Parathyroid adenoma (tissue), 2 donors: Measurements from ENCODE around the gene KRT16.
"Not testable (repeated sequence)": the region's sequence is repeated elsewhere in the genome, so short reads cannot be mapped to it uniquely, and the experiment has no call there.

Source experiments
- H2AFZ ChIP-seq: fragments of 300-600 bp; sonication (generic); one replicate; pipeline ENCODE4 v1.7.0; 2017; ENCODE audit warnings: antibody characterized with exemption, mild to moderate bottlenecking
- H3K27ac ChIP-seq: fragments of 300-600 bp; sonication (generic); one replicate; pipeline ENCODE4 v1.7.0; 2017
- H3K27me3 ChIP-seq: fragments of 300-600 bp; sonication (generic); one replicate; pipeline ENCODE4 v1.7.0; 2017; ENCODE audit warnings: low read length; ENCODE audit not compliant: control insufficient read depth, insufficient read depth
- H3K36me3 ChIP-seq: fragments of 300-600 bp; sonication (generic); one replicate; pipeline ENCODE4 v1.7.0; 2017; ENCODE audit warnings: low read length; ENCODE audit not compliant: control insufficient read depth, insufficient read depth
- H3K4me1 ChIP-seq: fragments of 300-600 bp; sonication (generic); one replicate; pipeline ENCODE4 v1.7.0; 2017; ENCODE audit warnings: control low read depth
- H3K4me2 ChIP-seq: fragments of 300-600 bp; sonication (generic); one replicate; pipeline ENCODE4 v1.7.0; 2017; ENCODE audit warnings: low read length
- H3K4me3 ChIP-seq: fragments of 300-600 bp; sonication (generic); one replicate; pipeline ENCODE4 v1.7.0; 2017; ENCODE audit warnings: low read depth, low read length
- H3K79me2 ChIP-seq: fragments of 300-600 bp; sonication (generic); one replicate; pipeline ENCODE4 v1.7.0; 2017; ENCODE audit warnings: control low read depth
- H3K9ac ChIP-seq: fragments of 300-600 bp; sonication (generic); one replicate; pipeline ENCODE4 v1.7.0; 2017; ENCODE audit warnings: mild to moderate bottlenecking
- H3K9me3 ChIP-seq: fragments of 300-600 bp; sonication (generic); one replicate; pipeline ENCODE4 v1.7.0; 2017; ENCODE audit warnings: low read length; ENCODE audit not compliant: control insufficient read depth
- TF ChIP-seq, protein P1 (sequence below): fragments of 300-600 bp; sonication (generic); IDR thresholded peaks from one replicate; pipeline ENCODE4 v1.7.0; 2017; ENCODE audit warnings: antibody characterized with exemption, mild to moderate bottlenecking
- donor health status: primary hyperparathyroidism.

The KRT16 gene

DNA sequence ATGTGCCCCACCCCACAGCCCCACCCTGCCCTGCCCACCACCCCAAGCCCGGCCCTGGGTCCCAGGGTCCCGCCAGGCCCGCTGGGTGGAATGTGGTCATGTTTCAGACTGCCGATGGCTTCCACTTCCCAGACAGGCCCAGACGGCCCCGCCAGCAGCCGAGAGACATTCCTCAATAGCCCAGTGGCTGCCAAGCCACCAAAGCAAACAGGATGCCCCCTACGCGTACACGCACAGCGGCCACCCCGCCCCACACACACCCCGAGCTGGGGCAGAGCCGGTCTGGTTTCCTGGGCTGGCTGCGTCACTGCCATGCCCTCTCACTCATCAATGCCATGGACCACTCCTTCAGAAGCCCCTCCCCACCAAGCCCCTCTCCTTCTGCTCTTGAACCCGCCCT, 13.0 kb upstream of the KRT16 start:
- H2AFZ ChIP-seq, result no peak overlapping the region
- TF ChIP-seq, protein P1, sequence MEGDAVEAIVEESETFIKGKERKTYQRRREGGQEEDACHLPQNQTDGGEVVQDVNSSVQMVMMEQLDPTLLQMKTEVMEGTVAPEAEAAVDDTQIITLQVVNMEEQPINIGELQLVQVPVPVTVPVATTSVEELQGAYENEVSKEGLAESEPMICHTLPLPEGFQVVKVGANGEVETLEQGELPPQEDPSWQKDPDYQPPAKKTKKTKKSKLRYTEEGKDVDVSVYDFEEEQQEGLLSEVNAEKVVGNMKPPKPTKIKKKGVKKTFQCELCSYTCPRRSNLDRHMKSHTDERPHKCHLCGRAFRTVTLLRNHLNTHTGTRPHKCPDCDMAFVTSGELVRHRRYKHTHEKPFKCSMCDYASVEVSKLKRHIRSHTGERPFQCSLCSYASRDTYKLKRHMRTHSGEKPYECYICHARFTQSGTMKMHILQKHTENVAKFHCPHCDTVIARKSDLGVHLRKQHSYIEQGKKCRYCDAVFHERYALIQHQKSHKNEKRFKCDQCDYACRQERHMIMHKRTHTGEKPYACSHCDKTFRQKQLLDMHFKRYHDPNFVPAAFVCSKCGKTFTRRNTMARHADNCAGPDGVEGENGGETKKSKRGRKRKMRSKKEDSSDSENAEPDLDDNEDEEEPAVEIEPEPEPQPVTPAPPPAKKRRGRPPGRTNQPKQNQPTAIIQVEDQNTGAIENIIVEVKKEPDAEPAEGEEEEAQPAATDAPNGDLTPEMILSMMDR, result no peak
- H3K79me2 ChIP-seq, result no peaks in the 10 kb centered on the region
- H3K36me3 ChIP-seq, result no peaks in the 10 kb centered on the region
- H3K27ac ChIP-seq, result no peak overlapping the region
- H3K27me3 ChIP-seq, result no peaks in the 10 kb centered on the region
- H3K9ac ChIP-seq, result no peak overlapping the region
- H3K4me2 ChIP-seq, result no peak overlapping the region
- no peak overlapping the region for H3K4me3 ChIP-seq
- H3K9me3 ChIP-seq, result no peaks in the 10 kb centered on the region
- no peaks in the 10 kb centered on the region for H3K4me1 ChIP-seq

DNA sequence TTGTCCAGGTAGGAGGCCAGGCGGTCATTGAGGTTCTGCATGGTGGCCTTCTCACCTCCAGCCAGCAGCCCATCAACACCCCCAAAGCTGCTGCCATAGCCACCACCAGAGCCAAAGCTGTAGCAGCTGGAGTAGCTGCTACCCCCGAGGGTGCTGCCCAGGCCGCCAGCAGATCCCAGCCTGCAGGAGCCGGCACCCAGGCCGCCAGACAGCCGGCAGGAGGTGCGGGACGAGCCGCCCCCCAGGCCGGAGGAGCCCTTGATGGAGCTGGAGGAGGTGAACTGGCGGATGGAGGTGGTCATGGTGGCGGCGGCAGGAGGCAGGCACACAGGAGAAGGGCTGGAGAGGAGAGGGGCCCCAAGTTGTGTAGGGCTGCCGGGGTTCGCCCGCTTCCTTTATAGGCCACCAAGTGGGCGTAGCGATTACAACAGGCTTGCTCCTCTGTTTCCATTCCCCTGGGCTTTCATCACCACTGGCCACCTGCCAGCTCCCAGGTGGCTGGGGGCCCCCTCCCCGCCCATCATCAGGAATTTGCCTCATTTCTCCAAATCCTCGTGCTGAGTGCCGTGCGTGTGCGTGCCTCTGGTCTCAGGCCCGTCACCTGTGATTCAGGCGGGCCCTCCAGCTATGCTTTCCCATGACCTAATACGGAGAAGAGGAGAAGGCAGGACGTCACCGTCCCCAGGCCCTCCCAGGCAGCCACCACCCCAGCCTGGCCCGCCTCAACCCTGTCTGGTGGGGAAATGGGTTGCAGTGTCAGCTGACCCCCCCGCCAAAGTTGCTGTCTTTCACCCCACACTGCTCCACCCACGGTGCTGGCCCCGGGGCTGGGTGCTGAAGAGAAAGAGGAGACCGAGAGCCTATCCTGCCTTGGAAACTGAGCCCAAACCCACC, 11.9 kb upstream of the KRT16 start, which contains the start of gene KRT17:
Gene KRT17, minus strand, starts transcription at position 368 of the 894 bp plus-strand sequence. Its CDS starts 66 bp downstream, at position 302.
- Histone ChIP-seq H3K27ac (no peak within 1 kb of the TSS), H3K4me1 (no peaks in the 10 kb centered on the region), H3K79me2 (no peaks in the 10 kb centered on the region), H3K4me2 (no peak within 1 kb of the TSS), H3K4me3 (no peak within 1 kb of the TSS), H3K9ac (no peak within 1 kb of the TSS), H2AFZ (no peak within 1 kb of the TSS), H3K27me3 (no peaks in the 10 kb centered on the region), H3K36me3 (no peaks in the 10 kb centered on the region), H3K9me3 (no peaks in the 10 kb centered on the region)
- TF ChIP-seq, protein P1, result no peak

- H3K27me3 ChIP-seq, H3K4me3 ChIP-seq, H3K79me2 ChIP-seq, H3K9ac ChIP-seq, H3K36me3 ChIP-seq, H3K27ac ChIP-seq, H3K4me1 ChIP-seq, H3K4me2 ChIP-seq, H3K9me3 ChIP-seq, H2AFZ ChIP-seq: not testable (repeated sequence)
These were observed 10.8 kb upstream of the KRT16 start for GRCh38 chr17:41623184-41623861.

DNA sequence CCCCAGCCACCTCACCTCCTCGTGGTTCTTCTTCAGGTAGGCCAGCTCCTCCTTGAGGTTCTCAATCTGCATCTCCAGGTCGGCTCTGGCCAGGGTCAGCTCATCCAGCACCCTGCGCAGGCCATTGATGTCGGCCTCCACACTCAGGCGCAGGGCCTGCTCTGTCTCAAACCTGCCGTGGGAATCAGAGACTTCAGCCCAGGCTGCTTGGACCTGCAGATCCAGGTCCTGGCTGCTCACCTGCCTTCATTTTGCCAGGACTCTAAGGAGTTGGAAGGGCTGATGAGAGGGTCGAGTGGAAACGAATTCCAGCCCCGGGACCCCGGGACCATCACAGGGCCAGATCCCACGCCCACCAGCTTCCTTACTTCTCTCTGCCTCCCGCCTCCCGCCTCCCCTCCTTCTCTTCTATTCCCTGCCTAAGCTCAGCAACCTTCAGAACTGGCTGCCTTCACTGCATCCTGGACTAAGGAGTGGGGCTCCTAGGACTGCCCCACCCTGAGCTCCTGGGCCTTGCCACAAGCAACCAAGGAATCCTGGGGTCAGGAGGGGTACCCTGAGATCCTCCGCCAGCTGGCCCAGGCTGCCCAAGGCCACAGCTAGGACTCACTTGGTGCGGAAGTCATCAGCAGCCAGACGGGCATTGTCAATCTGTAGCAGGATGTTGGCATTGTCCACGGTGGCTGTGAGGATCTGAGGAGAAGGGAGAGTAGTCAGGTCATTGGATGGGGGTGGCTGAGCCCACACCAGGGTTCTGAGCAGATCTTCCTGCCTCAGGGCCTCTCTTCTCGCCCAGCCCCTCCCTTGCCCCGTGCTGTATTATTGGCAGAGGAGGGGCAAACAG, 10.0 kb upstream of the KRT16 start:
- H3K27ac ChIP-seq, H3K4me3 ChIP-seq, H3K27me3 ChIP-seq: not testable (repeated sequence)

DNA sequence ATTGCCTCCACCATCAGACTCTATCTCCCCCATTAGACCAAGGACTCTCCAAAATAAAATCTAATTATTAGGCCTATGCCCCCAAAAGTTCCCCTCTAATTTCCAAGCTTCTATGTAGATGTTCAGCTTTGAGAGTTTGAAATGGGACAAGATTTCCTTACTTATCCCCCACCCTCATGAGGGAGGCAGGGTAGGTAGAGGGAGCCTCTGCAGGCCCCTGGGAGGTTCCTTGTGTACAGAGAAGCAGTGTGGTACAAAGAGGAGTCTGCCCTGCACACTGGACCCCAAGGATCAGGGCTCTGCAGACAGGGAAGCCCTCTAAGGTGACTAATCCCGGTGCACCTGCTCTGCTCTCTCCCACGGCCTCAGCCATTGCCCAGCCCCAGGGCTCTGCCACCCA, 9.3 kb upstream of the KRT16 start:
- H3K27ac ChIP-seq, result no peak overlapping the region
- TF ChIP-seq, protein P1, result no peak
- no peak overlapping the region for H3K4me3 ChIP-seq
- no peak overlapping the region for H2AFZ ChIP-seq
- H3K79me2 ChIP-seq, result no peaks in the 10 kb centered on the region
- no peaks in the 10 kb centered on the region for H3K36me3 ChIP-seq
- no peaks in the 10 kb centered on the region for H3K27me3 ChIP-seq
- no peak overlapping the region for H3K9ac ChIP-seq
- H3K4me1 ChIP-seq, result no peaks in the 10 kb centered on the region
- no peak overlapping the region for H3K4me2 ChIP-seq
- H3K9me3 ChIP-seq, result no peaks in the 10 kb centered on the region

More for the DNA sequence above, 10.0 kb upstream of the KRT16 start:
- not testable (repeated sequence) for H3K9me3 ChIP-seq, H3K36me3 ChIP-seq, H3K79me2 ChIP-seq, H3K4me2 ChIP-seq, H3K9ac ChIP-seq, H3K4me1 ChIP-seq, H2AFZ ChIP-seq

- not testable (repeated sequence) for H2AFZ ChIP-seq, H3K9me3 ChIP-seq, H3K4me2 ChIP-seq, H3K27me3 ChIP-seq, H3K79me2 ChIP-seq, H3K4me3 ChIP-seq, H3K9ac ChIP-seq, H3K4me1 ChIP-seq, H3K36me3 ChIP-seq, H3K27ac ChIP-seq
These were observed 8.9 kb upstream of the KRT16 start for GRCh38 chr17:41621435-41621817.
